Measurements from ENCODE around the gene GALNT18. TPM values are rescaled to one million over a fixed set of nuclear protein-coding genes. Genes with fewer than 3 reads are reported as not detected.
"Not testable (repeated sequence)": the region's sequence is repeated elsewhere in the genome, so short reads cannot be mapped to it uniquely, and the experiment has no call there.

GALNT18 gene
- total RNA-seq, 1 experiment from 2014 or later = 0.18 TPM

DNA sequence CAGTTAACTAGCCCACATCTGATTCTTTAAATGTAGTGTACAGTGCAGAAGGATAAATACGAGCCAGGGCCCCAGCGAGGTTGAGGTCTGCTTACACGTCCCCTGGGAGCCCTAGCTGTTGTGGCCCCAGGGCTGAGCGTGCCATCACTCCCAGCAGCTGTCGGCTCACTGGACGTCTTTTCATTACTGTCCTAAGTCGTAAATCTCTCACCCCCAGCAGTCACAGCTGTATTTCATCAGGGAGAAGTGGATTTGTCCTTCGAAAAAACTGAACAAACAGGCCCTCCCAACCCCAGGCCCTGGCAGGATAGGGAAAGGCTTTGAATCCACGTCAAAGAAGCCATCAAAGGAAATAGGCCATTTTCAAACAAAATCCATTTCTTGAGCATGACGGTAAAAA is 158.4 kb downstream of the GALNT18 start:
- DNase-seq (ENCODE audit: low spot score) = no peak

DNA sequence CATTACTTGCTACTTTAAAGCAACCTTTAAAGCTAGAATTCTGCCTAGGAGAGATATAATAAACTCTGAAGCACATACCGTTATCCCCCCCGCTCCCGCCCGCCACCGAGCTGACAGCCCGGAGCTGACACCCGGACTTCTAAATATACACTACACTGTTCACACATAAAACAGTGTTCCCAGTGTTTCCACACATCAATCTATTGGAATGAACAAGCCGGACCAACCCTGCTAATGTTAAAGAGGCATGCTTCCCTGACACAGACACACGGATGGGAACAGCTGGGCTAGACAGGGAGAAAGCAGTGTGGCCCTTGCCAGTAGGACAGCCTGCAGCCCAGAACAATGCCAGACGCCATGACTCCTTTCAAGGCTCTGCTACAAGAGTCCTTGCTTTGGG is 160.3 kb downstream of the GALNT18 start:
- no peak for DNase-seq (ENCODE audit: low spot score)

DNA sequence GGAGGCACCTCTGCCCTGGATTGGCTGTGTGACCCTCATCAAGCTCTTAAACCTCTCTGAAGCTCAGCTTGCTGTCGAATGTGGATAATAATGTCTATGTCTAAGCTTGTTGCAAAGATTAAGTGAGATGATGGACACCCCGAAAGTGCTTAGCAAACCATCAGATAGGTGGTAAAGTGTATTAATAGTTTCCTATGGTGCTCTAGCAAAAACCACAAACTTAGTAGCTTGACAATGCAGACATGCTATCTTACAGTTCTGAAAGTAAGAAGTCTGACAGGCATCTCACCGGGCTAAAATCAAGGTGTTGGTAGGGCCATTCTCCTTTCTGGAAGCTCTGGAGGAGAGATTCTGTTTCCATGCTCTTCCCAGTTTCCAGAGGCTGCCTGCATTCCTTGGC is 162.2 kb downstream of the GALNT18 start:
- no peak for DNase-seq (ENCODE audit: low spot score)

DNA sequence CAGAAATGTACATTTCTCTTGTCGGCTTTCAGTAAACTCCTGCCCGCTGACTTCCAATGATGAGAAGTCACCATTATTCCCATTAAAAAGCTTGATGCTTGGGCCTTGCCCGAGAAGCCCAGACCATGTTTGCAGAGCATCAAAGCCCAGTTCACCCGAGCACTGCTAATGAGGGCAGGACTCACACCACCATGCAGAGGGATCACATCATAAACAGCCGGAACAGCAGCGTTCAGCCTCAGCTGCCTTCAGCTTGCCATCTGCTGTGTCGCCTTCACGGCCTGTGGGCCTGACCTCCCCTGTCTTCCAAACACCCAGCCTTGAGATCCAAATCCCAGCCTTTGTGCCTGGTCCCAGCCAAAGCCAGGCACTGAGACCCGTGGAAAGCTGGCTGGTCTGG is 163.3 kb downstream of the GALNT18 start:
- no peak for DNase-seq (ENCODE audit: low spot score)

DNA sequence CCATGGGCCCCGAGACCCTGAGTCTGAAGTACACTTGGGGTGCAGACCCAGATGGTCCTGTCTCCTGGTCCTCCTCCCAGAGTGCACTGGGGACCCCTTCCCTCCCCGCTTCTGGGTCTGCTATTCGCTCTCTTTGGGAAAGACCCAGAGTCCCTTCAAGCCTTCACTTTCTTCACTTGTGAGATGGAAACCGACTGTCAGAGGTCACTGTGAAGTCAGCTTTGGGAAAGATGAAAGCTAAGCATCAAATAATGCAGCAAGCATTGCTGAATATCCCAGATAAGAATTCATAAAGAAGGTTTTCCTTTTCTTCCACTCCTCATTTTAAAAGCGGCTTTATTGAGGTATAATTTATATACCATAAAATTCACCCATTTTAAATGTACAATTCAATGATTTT is 163.8 kb downstream of the GALNT18 start:
- DNase-seq (ENCODE audit: low spot score) = no peak

DNA sequence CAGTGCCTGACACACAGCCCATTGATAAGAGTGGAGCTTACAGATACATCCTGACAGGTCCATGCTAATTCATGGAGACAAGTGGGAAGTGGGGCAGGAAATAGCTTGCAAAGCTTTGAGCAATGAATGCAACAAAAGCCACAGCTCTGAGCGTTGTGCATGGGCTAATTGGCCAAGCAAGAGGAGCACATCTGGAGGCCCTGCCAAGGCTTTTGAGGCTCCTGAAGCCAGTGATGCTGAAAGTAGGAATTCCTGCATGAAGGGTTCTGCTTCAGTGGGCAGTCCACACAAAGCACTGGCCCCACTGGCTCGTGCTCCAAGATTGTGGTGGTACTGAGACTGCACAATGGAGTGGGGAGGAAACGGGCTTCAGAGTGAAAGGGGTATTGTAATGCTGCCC is 164.9 kb downstream of the GALNT18 start:
- no peak for DNase-seq (ENCODE audit: low spot score)

DNA sequence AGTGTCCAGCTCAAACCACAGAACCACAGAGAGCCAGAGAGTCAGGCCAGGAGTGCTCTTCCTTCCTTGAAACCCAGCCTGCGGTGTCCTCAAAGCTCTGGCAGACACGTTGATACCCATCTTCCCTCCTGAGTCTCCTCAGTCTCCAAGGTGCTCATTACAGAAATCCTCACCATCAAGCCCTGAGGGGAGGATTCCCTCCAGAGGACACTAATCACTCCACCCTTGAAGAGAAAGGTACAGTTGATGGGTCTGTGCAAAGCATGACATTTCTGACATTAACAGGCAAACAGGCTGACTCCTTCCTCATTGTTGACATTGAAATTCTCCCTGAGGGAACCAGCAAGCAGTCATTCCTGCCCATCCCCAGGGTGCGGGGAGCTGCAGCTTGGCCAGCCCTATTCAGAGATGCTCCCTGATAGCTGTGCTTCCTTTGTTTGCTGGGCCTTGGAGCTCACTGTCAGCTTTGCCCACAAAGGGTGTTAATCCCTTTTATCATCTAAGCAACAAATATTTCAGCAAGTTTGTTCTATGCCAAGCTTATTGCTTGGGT is 167.1 kb downstream of the GALNT18 start:
- DNase-seq (ENCODE audit: low spot score) = no peak

DNA sequence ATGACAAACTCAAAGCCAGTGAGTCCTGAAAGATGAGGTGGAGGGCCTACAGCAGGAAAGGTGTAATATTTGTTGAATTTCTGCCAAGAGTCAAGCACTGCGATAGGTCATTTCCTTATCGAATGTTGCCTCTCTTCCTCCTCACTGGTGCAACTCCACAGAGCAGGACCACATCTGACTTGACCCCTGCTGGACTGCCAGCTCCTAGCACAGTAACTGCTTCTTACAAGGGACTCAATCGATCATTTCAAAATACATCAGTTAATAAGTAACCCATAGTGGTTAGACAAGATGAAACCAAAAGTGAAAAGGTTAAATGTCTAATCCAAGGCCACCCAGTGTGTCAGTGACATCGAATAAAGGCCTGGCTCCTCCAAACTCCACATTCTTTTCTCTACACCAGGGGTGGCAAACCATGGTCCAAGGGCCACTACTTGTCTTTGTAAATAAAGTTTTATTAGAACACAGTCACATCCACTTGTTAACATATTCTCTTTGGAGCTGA is 170.3 kb downstream of the GALNT18 start:
- DNase-seq (ENCODE audit: low spot score) = peak; percentile 76

DNA sequence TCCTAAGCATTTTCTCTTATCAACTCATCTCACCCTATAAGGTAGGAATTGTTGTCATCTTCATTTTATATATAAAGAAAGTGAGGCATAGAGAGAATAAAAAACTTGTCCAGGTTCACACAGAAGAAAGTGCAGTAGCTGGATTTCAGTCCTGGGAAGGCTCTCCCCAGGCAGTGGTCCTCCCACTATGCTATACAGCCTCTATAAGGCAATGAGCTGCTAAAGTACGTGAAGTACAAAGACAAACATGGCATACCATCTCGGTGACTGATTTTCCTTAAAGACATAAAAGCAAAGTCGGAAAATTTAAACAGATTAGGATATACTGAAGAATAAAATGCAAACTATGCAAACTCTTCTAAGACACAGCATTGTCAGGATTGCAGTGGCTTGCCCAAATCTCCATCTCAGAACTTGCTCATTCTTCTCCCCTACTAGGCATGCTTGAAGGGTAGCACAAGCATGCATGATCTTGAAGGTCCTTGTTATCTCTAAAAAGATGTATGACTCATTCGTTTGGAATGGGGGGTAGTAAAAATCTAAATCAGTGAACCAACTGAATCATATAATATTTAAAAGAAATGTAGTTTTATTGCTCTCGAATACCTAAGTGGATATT is 171.0 kb downstream of the GALNT18 start:
- no peak for DNase-seq (ENCODE audit: low spot score)

DNA sequence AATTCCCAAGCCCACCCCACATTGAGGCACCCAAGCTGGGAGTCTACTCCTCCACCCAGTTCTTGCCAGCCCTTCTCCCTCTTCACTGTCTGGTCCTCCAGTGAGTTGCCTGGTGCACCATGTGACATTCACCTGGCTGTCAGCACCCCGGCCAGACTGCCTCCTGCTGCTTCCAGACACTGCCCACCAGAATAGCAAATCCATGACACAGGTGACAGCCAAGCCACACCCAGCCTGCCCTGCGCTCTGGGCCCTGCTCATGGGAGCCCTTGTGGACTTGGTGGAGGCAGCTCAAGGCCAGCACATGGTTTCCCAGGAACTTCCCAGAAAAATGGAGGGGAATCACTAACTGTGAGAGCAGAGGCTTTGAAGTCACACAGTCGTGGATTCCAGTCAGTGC is 172.5 kb downstream of the GALNT18 start:
- no peak for DNase-seq (ENCODE audit: low spot score)

DNA sequence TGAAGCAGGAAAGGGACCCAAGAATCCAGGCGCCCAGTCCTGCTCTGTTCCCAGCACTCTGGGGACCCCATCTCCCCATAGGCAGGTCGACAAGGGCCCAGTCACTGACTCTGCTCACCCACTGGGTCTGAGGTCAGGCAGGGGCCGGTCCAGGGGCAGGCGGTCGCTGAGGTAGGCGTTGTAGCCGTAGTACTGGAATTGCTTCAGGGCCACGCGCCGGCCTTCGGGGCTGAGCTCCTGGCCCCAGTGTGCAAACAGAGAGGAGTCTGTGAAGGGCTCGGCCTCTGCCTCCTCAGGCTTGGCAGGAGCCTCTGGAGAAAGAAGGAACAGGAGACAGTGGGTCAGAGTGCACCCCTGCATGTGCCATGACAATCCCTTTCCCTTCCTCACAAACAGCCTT is 173.2 kb downstream of the GALNT18 start:
- DNase-seq (ENCODE audit: low spot score) = no peak

DNA sequence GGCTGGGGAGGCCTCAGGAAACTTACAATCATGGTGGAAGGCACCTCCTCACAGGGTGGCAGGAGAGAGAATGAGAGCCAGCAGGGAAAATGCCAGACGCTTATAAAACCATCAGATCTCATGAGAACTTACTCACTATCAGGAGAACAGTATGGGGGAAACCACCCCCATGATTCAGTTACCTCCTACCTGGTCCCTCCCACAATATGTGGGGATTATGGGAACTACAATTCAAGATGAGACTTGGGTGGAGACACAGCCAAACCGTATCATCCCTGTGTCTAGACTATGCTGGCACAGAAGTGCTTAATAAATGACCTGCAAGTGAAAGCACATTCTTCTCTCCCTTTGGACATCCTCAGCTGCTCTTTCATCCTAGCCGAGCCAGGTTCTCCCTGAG is 174.2 kb downstream of the GALNT18 start:
- not testable (repeated sequence) for DNase-seq (ENCODE audit: low spot score)

DNA sequence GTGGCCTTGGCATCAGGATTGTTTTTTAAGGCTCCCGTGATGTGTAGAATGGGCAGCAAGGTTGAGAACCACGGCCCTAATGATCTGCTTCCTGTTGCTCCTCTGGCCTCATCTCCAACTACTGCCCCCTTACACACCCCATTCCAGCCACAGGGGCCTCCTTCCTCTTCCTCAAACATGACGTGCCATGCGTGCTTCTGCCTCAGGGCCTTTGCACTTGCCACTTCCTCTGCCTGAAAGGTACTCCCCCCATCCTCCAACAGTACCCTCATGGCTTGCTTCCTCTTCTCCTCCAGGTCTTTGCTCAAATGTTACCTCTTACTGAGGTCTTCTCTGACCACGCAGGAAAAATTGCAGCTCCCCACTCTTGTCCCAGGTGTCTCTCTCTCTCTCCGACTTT is 174.8 kb downstream of the GALNT18 start:
- no peak for DNase-seq (ENCODE audit: low spot score)

DNA sequence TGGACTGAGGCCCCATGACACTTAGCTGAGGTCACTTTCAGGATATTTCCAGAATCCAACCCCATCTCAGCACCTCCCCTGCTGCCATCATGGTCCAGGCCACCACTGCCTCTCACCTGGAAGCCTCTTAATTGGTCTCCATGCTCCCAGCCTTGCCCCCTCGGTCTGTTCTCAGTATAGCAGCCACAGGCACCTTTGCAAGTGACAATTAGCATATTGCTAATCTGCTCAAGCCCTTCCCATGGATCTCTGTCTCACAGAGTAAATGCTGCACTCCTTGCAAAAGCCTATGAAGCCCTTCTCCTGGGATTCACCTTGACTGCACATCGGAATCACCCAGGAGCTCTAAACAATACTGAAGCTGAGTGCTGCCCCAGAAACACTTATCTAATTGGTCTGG is 175.2 kb downstream of the GALNT18 start:
- no peak for DNase-seq (ENCODE audit: low spot score)

DNA sequence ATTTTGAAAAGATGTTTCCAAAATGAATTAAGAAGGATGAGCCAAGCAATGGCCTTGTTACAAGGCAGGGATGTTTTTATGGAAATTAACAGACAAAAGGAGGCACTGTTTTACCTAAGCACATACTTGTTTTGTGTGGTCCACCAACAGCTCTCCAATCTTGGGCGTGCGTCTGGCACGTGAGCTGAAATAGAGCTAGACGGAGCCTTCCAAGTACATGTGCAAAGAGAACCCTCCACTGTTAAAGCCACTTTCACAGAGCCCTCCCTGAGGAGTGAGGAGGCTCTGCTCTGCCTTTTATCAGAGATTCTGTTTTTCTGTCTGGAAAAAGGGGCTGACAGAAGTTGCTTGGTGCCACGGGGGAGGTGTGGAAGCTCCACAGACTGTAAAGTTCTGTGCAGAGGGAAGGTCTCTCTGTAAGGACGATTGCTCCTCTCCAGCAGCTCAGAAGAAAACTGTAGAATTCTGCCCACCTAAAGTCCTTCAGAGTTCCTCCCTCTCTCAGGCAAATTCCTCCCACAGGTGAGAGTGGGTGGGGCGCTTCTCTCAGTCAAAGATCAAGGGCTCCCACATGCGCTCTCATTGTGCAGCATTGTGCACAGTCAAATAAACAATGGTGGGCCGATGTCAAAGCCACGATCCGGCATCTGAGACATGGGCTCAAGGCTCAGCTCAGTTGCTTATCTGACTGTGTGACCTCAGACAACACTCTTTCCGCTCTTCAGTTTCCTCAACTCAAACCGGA is 176.2 kb downstream of the GALNT18 start:
- DNase-seq (ENCODE audit: low spot score) = no peak

DNA sequence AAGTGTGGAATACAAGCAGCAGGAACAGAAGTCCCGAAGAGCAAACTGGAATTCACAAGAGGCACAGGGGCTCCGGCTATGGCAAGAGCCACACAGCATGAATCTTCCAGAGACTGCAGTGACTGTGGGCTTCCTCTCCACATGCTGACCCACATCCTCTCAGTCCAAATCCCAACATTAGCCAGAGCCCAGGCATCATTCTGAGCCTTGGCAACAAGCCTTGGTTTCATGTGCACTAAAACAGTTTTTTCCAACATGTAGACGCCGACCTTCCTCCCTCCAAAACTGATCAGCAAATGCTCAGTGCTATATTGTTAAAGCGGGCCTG is 177.0 kb downstream of the GALNT18 start:
- DNase-seq (ENCODE audit: low spot score) = no peak

DNA sequence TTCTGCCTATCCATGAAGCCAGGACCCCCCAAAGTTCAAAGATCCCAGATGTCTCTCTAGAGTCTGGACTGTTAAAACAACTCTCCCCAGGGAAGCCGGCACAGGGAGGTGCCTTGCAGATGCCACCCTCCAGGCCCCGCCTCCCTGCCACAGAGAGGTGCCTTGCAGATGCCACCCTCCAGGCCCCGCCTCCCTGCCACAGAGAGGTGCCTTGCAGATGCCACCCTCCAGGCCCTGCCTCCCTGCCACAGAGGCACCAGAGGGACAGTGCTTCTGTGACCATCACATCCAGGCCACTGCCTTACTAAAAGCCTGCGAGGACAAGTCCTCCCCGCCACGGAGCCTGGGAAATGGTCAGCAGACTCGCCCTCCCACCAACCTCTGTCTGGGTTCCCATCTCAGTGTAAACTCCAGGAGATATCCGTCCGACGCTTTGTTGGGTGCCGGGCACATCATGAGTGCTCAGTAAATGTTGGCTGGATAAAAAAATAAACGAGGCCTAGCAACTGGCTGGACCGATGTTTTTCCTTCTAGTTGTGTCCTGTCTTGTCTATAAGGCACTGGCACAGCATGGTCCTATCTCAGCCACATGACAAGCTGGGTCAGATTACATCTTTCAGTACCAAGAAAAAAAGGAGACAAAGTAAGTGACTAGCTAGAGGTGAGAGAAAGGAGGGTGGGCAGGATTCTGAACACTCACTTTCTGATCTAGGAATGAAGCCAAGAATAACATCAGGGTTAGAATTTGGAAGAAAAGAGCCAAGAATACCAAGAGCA is 177.6 kb downstream of the GALNT18 start:
- DNase-seq (ENCODE audit: low spot score) = no peak

DNA sequence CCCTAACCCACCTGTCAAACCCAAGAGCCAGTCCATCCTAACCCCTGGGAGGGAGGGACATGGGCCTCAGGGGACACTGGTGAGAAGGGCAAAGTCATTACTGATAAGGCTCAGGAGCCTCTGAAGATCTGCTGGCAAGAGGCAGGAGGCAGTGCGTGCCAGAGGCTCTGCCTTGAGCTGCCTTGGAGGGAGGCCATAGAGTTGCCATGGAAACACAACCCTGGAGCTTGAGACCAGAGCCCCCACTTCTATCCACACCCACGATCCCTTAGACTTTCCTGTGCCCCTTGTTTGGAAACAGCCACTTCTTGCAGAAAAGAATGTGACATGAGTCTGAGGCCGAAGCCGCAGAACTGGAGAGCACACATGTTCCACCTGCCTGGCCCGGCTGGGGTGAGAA is 179.0 kb downstream of the GALNT18 start:
- DNase-seq (ENCODE audit: low spot score) = no peak

DNA sequence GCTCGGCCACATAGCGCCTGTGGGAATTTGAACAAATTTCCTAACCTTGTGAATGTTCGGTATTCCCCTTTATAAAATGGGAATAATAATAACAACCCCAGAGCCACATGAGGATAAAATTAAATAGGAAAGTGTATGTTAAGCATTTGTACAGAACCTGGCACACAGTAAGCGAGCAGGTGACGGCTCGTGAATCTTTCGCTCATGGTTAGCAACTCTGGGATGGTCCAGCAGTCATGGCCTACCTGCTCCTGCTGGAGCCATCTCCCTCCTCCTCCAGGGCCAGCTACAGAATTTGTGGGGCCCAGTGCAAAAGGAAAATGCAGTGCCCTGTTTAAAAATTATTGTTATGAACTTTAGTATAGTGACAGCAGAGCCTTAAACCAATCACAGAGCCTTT is 180.3 kb downstream of the GALNT18 start:
- DNase-seq (ENCODE audit: low spot score) = no peak

DNA sequence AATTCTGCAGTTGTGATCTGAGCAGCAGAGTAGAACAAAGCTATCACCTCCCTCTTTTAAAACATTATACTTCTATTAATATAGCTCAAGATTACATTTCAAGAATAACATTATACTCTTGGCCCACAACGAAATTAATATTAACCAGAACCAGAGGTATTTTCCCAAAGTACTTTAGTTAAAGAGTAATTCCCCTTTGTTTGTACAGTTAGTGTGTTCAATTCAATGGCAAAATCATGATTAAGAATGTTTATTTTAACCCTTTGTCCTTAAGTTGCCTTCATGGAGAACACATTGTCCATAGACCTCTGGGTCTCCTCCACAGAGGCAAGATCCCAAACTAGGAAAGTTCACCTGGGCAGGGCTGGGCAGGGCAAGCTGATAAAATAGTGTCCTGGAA is 180.7 kb downstream of the GALNT18 start:
- no peak for DNase-seq (ENCODE audit: low spot score)

DNA sequence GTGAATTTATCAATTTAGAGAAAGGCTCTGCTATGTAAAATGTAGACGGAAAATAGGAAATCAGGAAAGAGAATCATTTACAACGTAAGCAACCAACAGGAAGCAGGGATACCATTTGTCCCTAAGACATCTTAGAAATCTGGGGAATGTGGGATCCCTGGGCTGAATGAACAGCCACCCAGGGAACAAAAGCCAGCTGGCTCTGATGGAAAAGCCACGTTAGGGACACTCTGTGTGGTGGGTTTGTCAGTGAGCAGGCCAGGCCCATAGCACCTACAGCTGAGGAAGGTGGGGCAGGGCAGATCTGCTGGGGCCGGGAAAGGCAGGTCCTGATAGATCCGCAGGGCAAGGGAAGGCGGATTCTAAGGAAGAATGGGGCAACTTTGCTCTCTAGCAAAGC is 181.7 kb downstream of the GALNT18 start:
- DNase-seq (ENCODE audit: low spot score) = no peak

DNA sequence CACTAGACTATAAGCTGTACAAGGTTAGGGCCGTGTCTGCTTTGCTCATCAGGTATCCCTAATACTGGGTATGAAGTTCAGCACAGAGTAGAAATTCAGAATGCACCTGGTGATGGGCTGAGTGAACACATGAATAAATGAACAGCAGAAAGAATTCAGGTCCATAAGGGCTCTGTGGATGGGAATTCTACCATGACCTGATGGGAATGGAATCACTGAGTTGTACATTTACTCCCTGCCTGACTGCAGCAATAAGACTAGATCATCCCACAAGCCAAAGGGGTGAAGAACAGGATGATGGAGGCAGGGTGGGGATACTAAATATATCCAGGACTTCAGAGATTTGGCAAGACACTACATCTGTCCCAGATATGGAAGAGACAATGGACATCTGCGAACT is 182.2 kb downstream of the GALNT18 start:
- no peak for DNase-seq (ENCODE audit: low spot score)
